22Rv1 (cell line): ENCODE data around the gene POT1.

Experiments used
- CTCF ChIP-seq: fragments of 450-650 bp; IDR thresholded peaks from 2 replicates; pipeline ENCODE4 v1.5.1; 2017; ENCODE audit warnings: mild to moderate bottlenecking
- ZFX ChIP-seq: fragments of 450-650 bp; IDR thresholded peaks from 2 replicates; pipeline ENCODE4 v1.6.1; 2017; ENCODE audit warnings: antibody characterized with exemption, borderline replicate concordance

DNA sequence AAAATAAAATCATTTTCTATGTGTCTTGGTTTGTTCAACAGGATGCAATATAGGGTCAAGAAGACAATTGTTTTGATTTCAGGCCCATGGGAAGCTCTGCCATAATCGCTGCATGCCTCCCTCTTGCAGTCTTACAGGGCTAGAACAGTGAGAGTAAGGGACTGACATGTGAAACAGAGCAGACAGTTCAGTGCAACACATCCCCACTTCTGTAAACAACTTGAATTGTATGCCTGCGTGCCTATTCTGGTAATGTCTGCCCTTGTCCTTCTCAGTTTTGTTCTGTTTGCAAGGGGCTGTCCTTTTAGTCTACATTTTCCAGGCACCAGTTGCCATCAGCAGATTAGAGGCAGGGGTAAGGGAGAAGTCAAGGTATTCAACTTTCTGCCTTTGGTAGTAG lies 129.2 kb downstream of the POT1 start:
- TF ChIP-seq CTCF (no peak), ZFX (no peak)
